NCI-H345 treated with DMSO at 0.1 percent for 48 hours (cell line): ENCODE data around the gene CAND1.

ENCODE experiments used
- DNase-seq: peaks from one replicate; lab custom pipeline; 2025; ENCODE audit not compliant: unreplicated experiment; lab: John Stamatoyannopoulos, UW

CAND1 gene

DNA sequence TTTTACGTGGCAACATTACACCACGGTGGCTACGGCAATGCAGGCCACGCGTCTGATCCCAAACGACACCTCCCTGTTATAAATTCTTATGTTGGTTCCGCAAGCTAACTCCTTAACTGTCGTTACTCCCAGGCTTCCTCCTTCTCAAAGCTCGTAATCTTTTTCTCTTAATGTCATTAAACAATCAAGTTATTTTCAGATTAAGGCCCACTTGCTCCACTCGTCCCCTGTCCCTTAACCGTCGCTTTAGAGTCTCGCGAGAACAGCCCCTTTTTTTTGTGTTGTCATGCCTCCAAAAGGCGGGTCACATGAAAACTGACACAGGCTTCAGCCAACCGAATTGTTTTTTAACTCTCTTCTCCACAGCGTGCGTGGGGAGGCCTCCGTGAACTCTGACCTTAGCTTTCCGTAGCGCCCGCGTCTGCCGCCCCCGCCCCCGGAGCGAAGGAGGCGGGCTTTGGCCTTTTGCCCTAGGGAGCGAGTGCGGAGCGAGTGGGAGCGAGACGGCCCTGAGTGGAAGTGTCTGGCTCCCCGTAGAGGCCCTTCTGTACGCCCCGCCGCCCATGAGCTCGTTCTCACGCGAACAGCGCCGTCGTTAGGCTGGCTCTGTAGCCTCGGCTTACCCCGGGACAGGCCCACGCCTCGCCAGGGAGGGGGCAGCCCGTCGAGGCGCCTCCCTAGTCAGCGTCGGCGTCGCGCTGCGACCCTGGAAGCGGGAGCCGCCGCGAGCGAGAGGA lies at the start of gene CAND1:
CAND1 (plus strand) TSS at position 463 of the 737 bp plus-strand sequence. CDS start 360 bp downstream, outside the sequence.
- DNase-seq, result peak; percentile 99

DNA sequence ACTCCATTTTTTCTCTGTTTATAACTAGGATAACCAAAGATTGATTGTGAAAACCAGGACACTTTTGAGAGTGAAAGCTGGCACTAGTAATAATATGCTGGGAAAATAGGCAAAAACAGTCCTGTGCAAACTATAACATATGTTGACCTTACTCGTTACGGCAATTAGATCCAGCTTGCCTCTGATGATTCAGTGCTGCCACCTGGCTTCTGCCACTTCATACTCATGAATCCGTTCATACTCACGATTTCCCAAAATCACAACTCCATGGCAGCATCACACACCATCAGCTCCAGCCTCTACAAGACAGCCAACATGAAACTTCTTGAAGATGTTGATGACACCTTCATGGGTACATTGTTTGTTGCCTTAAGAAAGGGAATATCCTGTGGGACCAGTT lies 49.1 kb upstream of the CAND1 start:
- no peak for DNase-seq

DNA sequence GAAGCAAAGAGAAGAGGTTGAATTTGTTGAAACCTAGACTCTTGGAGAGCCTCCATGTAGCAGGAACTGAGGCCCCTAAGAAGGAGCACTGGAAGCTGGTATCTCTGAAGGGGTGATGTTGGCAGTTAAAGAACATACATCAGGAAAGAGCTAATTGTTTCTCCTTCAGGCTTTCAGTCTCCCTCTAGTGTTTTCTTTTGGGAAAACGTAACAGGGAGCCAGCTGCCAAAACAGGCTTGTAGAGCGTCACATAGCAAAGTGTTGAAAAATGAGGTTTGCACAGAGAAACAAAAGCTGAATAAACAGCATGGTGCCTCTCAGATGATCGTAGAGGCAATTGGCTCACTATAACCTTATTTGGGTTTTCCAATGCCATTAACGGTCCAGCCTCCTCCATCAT lies 46.9 kb upstream of the CAND1 start:
- no peak for DNase-seq

DNA sequence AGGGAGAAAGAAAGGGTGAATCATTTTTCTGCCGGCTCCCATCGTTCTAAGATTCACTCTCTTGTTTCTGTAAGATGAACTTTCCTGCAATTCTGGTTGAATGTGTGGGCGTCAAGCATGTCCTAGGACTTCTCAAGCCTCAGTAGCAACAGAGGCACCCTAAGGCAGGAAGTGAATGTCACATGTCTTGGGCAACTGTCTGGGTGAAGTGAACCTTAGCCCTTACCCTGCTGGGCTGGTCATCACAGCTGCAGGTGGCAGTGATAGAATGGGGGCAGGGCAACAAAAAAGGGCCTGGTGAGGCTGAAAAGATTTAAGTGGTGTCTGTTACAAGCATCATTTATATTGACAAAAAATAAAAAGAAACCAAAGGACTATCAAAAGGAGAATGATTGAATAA lies 45.9 kb upstream of the CAND1 start:
- no peak for DNase-seq

DNA sequence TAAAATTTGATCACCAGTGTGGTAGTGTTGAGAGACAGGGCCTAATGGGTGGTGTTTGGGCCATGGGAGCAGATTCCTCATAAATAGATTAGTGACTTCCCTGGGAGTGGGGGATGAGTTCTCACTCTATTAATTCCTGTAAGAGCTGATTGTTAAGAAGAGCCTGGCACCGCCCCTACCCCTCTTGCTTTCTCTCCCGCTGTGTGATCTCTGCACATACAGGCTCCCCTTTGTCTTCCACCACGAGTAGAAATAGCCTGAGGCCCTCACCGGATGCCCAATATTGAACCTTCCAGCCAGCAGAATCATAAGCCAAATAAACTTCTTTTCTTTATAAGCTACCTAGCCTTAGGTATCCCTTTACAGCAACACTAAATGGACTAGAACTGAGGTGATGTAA lies 31.9 kb upstream of the CAND1 start:
- DNase-seq, result peak; percentile 93

DNA sequence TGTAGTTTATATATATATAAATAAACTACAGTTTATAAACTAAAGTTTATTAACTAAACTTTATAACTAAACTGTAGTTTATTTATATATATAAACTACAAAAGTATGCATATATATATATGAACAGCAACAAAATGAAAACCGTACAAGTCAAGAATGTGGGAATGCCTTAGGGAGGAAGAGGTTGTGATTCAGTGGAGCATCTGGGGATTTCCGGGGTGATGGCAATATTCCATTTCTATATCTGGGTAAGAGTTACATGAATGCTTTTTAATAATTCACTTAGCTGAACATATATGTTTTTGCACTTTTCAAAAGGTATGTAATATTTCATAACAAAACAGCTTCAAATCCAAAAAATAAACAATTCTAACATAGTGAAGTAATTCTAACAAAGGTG lies 30.1 kb upstream of the CAND1 start:
- no peak for DNase-seq

DNA sequence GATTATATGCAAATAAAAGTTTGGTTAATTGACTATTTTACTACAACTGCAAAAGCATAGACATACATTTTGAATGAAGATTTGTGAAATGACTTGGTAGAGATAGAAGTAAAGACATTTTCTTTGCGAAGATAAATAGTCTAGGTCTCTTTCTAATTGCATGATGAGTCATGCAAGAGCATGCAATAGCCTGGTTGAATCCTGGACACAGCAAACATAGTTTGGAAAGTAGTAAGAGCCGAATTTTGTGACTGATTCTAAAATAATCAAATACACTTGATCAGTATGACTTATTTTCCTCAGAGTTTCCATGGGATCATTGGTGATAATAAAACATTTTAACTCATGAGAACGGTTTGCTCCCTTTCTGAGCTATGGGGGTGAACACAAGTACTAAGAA lies 27.7 kb upstream of the CAND1 start:
- DNase-seq, result no peak

DNA sequence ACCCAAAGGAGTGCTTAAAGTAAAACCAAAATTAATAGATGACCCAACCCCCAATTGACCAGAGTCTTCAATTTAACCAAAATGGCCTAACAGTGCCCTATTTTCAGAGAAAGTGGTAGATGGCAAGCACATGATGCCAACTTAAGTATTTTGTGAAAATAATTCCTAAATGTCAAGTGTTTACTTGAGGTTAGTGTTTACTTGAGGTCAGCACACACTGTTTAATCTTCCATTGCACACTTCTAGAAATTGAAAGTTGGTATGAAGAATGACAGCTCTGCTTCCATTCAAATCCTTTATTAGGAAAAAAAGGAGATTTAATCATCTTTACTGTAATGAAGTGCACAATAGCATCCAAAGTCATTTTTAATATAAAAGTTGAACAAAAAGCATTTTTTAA lies 25.9 kb upstream of the CAND1 start:
- no peak for DNase-seq

DNA sequence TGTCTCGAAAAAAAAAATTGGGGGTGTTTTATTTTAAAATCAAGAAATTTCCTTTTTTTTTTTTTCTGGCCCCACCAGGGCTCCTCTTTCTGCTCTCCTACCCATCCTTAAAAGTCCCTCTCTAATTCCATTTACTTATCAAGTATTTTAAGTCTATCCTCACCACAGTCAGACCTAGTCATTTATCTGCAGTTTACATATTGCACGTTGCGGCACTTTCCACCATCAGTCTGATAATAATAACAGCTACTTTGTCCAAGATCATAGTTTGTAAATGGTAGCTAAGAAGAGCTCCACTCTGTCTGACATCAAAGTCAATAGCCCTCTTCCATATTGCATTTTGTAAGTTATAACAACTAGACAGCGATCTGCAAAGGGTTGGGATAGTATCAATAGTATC lies 23.6 kb upstream of the CAND1 start:
- no peak for DNase-seq

DNA sequence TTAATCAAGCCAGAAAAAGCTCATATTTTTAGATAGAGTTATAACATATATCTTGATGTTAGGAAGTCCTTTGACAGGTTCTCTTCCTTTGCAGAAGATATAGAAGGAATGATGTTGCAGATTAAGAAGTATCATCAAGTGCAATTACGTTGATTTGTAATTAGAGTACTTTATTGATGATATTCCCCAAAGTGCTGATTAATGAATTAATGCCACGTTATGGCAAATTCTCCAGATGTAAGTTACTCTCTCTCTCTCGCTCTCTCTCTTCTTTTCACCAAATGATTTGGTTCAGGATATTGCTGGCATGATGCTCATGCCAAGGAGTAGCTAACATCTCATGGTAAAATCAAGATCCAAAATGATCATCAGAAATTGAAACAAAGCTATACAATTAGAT lies 18.1 kb upstream of the CAND1 start:
- no peak for DNase-seq

DNA sequence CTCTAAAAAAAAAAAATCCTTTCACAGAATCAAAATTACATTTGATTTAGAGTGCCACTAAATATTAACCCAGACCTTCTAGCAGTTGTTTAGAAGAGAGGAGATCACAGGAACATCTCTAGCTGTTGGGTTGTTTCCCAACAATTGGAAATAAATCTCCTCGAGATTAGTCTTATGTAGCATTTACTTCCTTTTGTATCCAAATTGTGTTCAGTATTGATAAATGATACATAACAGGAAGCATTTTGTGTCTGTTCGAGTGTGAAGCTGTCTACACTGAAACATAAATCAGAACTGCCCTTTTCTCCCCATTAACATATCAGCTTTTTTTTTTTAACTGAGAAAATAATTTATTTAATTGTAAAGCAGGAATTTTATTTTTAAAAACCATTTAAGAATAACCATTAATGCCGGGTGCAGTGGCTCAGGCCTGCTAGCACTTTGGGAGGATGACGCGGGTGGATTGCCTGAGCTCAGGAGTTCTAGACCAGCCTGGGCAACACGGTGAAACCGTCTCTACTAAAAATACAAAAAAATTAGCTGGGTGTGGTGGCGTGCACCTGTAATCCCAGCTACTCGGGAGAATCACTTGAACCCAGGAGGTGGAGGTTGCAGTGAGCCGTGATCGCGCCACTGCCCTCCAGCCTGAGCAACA lies 14.7 kb upstream of the CAND1 start:
- DNase-seq, result no peak

DNA sequence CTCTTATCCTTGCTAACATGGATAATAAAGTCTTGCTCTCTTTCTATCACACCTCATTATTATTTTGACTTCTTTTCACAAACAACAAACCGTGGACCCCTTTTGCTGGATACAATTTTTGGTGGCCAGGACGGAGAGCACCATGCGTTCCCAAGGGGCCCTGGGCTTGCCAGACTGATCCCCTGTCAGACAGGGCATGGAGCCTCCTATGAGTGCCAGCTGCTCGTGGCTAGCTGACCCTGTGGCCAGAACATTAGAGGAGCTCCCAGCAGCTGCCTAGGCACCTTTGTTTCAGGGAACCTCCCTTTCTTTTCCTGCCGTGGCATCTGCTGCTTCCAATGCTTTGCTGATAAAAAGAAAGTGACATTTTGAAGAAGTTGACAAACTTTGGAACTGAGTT lies 12.5 kb upstream of the CAND1 start:
- DNase-seq, result no peak

DNA sequence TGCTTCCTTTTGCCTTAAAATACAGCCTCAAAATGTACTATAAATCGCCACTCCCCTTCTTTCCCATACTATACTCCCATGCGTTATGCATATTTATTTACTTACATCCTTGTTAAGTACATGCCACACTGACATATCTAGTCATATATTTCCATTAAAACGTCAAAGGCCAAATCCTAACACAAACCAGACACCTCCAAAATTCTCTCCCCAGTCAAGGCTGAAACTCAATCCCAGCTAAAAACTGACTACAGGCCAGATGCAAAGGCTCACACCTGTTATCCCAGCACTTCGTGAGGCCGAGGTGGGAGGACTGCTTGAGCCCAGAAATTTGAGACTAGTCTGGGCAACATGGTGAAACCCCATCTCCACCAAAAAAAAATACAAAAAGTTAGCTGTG lies 5.7 kb upstream of the CAND1 start:
- DNase-seq, result no peak

DNA sequence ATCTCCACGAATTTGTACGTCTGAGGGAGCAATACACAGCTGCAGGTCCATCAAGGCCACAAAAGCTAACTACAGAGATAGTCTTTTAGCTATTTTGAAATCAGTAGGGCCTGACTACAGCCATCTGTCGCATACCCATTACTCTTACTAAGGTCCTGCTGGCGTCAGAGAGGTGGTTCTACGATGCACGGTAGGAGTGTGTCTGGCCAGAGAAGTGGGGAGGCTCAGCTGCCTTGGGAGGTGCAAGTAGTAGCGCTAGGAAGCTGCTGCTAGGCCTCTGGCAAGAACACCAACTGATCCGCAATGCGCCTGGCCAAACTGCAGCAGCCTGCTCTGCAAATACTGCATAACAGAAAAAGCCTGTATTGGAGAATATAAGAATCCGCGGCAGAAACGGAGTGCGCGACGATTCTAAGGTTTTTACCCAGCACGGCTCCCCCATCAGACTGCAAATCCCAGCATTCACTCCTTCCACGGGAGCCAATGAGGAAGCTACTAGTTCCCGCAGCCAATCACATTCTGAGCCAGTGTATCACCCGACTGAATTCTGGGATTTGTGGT lies 743 bp upstream of the CAND1 start:
- DNase-seq, result peak; percentile 99

DNA sequence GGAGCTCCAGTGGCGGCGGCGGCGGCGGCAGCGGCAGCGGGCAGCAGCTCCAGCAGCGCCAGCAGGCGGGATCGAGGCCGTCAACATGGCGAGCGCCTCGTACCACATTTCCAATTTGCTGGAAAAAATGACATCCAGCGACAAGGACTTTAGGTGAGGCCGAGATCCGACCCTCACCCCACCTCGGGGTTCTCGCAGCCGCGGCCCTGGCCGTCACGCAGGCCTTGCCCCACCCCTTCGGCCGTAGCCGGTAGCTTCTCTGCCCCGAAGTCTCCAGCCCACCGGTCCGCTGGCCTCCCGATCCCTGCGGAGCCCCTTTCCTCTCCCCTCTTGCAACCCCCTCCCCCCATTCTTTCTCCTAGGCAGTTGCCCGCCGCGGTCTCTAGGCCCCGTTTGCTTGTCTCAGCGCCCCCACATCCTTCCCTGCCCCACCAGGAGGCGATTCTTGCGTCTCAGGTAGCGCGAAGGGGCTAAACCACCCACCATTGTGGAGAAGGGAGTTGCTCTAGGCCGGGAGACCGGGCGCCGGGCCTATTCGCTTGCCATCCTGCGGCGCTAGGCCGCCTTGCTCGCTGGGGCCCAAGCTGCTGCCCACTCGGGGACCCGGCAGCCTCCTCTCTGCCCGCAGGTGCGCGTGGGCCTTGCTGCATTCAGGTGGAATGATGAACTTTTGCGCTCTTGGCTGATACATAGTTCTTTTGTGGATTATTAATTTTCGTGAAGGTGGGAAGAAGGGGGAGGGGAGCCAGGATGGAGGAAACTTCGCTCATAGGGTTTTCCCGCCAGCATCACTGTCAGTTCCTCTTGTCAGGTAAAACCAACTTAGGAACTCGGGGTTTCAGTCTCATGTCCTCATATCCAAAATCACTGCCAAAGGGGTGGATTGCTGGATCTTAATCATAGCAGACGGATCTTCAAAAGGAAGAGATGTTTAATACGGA lies 745 bp downstream of the CAND1 start:
- peak; percentile 39 for DNase-seq

DNA sequence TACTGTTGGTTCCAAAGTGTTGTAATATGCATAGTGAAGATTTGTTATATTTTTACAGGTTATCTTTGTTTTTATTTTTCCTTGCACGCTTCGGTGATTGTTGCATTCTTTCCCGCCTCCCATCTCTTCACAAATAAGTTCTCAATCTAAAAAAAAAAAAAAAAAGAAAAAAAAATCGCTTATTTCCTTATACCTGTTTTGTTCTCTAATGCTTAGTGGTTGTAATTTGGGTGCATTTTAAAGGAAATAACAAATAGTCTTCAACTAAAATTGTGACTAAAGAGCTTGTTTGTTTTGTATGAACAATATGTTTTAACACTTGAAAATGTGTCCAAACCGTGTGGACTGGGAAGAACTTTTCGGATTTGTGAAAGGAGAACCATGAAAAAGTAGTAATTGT lies 1.5 kb downstream of the CAND1 start:
- DNase-seq, result no peak

DNA sequence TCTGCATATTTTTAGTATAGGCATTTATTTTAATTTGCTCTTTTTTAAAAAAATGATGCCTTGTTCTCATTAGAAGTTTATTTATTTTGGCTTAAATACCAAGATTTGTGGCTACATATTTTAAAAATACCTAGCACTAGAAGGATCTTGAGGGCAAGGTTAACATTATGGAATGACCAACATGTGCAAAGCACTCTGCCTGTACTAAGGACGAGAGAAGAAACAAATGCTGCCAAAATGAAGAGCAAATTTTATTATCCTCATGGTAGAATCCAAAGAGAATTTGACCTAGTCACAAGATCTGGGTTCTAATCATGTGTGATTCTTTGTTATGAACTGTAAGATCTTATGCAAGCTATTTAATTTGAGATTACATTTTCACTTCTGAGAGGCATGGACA lies 2.8 kb downstream of the CAND1 start:
- DNase-seq, result no peak

DNA sequence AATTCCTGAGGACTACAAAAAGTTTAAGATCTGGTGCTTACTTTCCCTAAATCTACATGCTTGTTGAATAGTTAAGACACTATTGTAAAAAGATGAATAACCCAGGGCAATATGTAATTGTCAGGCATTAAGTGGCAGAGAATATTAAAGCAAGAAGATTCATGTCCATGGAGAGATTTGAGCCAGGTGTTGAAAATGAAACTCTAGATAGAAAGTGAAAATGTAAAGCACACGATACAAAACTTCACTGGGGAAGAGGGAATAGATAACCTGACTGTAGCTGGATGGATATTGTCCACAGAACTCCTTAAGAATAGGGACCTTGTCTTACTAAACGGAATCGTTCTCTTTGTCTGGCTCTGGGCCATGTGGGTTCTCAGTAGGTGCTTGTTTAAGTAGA lies 5.0 kb downstream of the CAND1 start:
- no peak for DNase-seq

DNA sequence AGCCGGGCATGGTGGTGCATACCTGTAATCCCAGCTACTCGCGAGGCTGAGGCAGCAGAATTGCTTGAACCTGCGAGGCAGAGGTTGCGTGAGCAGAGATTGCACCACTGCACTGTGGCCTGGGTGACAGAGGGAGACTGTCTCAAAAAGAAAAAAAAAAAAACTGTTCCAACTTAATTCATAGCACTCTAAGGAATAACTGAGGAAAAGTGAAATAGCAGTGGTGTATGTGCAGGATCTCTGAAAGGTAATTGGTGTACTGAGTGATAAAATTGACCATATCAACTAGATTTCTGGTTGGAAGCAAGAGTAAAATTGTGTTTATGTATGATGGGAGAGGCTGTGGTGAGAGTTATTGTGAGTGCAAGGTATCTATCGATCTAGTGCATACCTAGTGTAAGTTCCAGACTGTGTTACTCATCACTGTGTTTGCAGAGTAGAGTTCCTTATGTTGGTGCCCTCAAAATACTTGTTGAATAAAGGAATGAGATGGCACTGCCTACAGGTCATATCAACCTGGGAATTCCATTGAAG lies 6.3 kb downstream of the CAND1 start:
- no peak for DNase-seq

DNA sequence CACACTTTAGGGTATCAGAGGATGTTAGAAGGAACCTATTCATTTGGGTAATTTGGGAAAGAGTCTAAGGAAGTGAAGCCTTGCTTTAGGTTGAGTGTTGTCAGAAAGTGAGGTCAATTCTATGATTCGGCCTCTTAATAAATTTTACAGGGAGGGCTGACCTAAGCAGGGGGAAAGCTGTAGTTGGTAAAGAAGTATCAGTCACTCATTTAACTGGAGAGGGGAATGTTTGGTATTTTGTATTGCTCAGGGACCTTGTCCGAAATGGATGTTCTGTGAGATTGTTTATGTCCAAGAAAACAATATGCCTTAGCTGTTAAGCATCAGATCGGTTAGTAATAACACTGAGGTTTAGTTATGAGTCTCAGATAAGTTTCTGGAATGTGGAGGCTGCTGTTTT lies 7.3 kb downstream of the CAND1 start:
- DNase-seq, result no peak

DNA sequence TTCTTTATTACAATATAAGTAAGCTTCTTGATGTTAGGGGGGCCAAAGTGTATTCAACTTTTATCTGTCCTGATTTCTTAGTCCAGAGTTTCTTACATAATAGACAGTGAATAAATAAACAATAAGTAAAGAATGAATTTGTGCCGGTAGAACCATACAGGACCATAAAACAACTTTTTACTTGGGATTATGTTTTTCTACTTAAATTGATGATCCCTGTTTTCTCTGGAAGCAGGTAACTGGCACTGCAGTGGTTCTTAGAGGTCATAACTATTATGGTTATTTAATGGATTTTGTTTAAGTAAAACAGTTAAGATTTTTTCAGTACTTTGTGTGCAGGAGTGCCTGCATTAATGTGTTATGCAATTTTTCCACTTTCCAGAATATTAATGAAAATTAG lies 10.5 kb downstream of the CAND1 start:
- no peak for DNase-seq
